HG02938 (cell line): Measurements from ENCODE around the gene TSPAN11.

Experiments used
- ATAC-seq: cut with Tn5 transposase; IDR thresholded peaks from one replicate; pipeline ENCODE4 v1.9.1; 2021; ENCODE audit warnings: mild to moderate bottlenecking, moderate library complexity; ENCODE audit not compliant: unreplicated experiment

The TSPAN11 gene

DNA sequence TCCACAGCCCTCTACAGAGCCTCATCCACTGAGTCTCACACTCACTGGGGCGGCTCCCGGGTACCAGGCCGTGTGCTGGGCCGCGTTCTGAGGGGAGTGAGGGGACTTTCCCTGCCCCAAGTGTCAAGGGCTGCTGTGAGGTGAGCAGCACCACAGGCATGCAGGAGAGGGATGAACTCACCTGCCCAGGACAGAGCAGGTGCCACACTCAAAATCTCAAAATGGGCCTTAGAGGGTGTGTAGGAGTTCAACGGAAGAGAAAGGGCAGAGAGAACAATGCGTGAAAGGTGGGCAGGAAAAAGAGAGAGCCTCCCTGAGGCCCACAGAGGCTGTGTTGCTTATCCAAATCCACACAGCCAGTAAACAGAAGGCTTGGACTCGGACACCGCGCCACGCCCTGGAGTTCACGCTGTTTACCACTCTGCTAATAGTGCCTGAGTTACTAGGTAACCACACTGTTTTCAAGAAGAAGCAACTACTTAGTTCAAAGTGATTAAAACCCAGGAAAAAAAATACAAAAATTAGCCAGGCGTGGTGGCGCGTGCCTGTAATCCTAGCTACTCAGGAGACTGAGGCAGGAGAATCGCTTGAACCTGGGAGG is 32.7 kb downstream of the TSPAN11 start:
- no peak for ATAC-seq

GRCh38 chr12:30959778-30960177 is 33.2 kb downstream of the TSPAN11 start:
- ATAC-seq, result no peak

GRCh38 chr12:30961030-30961429 is 34.5 kb downstream of the TSPAN11 start:
- ATAC-seq, result no peak

- ATAC-seq, result no peak
These were observed 35.5 kb downstream of the TSPAN11 start for GRCh38 chr12:30962047-30962446.

GRCh38 chr12:30963709-30964564 is 37.4 kb downstream of the TSPAN11 start:
- ATAC-seq, result no peak

- ATAC-seq, result no peak
These were observed 38.5 kb downstream of the TSPAN11 start for GRCh38 chr12:30964896-30965612.

GRCh38 chr12:30965613-30965985 is 39.1 kb downstream of the TSPAN11 start:
- ATAC-seq, result no peak

- ATAC-seq, result no peak
These were observed 40.5 kb downstream of the TSPAN11 start for GRCh38 chr12:30967026-30967425.

GRCh38 chr12:30968211-30968610 is 41.7 kb downstream of the TSPAN11 start:
- no peak for ATAC-seq

GRCh38 chr12:30969006-30969405 is 42.5 kb downstream of the TSPAN11 start:
- ATAC-seq, result no peak

DNA sequence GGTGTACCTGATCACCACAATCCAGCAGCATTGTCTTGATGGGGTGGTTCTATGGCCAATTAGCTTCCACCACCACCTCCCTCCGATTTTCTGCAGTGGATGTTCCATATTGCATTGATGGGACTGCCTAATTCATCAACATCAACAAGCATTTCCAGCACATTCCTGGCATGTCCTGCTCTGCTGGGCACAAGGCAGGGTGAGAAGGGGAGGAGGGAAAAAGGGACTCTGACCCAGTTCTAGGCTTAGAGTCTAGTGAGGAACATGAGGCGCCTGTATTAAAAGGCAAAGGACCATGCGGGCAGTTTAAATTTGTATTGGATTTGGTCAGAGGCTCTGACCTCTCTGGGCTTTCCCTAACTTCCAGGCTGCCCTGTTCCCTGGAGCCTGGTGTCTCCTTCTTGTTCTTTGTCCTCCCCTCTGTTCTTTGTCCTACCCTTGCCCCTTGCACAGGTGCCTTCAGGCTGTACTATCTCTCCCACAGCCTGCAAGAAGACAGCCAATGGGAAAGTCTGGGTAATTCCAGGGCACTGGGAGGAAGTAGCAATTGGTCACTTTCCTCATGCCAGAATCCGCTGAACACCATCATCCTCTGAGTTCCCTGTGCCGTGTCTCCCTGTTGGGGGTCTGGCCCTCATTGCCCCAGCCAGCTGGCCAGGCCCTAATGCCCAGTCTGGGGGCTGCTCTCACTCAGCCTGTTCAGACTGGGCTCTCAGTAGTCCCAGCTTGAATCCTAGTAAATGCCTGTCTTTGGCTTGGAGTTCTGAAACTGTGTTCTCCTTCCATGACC is 43.3 kb downstream of the TSPAN11 start:
- no peak for ATAC-seq

- ATAC-seq, result no peak
These were observed 44.1 kb downstream of the TSPAN11 start for GRCh38 chr12:30970559-30971197.

GRCh38 chr12:30972035-30972434 is 45.5 kb downstream of the TSPAN11 start:
- ATAC-seq, result no peak

- no peak for ATAC-seq
These were observed 46.6 kb downstream of the TSPAN11 start for GRCh38 chr12:30973175-30973574.

- ATAC-seq, result no peak
These were observed 47.3 kb downstream of the TSPAN11 start for GRCh38 chr12:30973830-30974229.

GRCh38 chr12:30974746-30975500 is 48.4 kb downstream of the TSPAN11 start:
- no peak for ATAC-seq

DNA sequence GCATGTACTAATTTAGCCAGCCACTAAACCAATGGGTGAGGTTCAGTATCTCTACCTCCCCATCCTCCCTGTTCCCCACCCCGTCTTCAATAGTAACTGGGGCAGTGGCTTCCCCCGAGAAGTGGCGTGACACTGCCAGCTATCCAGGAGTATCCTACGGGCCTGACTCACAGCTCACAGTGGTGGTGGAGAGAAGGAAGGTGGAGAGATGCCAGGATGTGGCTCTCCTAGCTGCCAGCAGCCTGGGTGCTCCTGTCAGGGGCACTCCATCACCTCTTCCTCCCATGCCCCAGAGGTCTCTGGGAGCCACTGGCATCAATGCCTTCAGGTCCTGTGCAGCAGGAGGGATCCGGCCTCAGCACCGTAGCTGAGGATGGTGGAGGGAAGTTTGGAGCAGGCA is 49.0 kb downstream of the TSPAN11 start:
- ATAC-seq, result no peak

DNA sequence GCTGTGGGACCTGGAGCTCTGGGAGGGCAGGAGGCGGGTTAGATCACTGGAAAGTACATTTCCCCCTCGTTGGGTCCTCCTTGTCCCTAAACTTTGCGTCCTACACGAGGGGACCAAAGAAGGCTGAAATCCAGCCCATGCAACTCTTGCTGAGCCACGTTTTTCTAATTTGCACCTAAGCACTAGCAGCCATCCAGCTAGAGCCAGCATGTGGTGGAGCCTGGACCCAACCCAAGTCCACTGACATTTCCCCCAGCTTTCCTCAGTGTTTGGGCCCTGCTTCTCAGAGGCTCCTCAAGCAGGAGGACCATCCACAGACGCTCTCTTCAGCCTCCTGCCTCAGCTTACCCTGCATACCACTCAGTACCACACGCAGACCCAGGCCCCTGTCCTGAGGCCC is 49.7 kb downstream of the TSPAN11 start:
- ATAC-seq, result no peak

DNA sequence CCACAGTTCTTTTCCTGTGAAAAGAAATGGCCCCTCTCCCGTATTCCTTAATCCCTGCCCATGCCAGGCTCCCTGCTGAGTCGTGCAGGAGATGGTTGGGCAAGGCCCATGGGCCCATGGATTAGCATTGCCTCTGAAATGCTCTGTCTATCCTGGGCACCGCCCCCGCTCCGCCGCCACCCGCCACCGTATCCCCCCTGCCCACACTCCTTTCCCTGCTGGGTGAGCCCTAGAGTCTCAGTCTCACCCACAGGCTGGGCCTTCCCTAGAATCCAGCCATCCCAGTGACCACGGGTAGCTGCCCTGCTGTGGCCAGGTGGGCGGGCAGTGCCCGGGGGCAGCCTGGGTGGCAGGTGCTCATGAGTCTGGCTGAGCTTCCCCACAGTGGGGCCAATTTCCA is 50.6 kb downstream of the TSPAN11 start:
- ATAC-seq, result no peak
